WTC11 (cell line): ENCODE results near the gene WDR75. TPM values are rescaled to one million over a fixed set of nuclear protein-coding genes. Genes with fewer than 3 reads are reported as not detected.

Experiments used
- ATAC-seq: fragments of 200-7000 bp; cut with Tn5 transposase; 2 replicates; pipeline ENCODE4 v1.10.0; 2021; ENCODE audit warnings: mild to moderate bottlenecking, moderate library complexity
- CTCF ChIA-PET: fragments of 300-600 bp; sonication (Branson Sonifier 250); formaldehyde crosslinking; loops from one replicate; lab custom pipeline; 2021; ENCODE audit warnings: antibody characterized with exemption; lab: Charles Lee
- POLR2A ChIA-PET: fragments of 350-600 bp; sonication (Branson Sonifier 250); formaldehyde crosslinking; loops from one replicate; lab custom pipeline; 2021; ENCODE audit warnings: antibody characterized with exemption; lab: Charles Lee
- DNase-seq: peaks from one replicate; pipeline ENCODE4 v3.0.0; 2021; ENCODE audit warnings: low spot score
- H3K27ac Mint-ChIP-seq: 2 replicates; pipeline ENCODE4 v1.8.0; 2021; ENCODE audit warnings: mixed read lengths
- H3K27me3 Mint-ChIP-seq: 2 replicates; pipeline ENCODE4 v1.8.0; 2021; ENCODE audit warnings: low read depth, mild to moderate bottlenecking, moderate library complexity, mixed read lengths
- H3K36me3 Mint-ChIP-seq: 2 replicates; pipeline ENCODE4 v1.8.0; 2021; ENCODE audit warnings: mixed read lengths
- H3K4me1 Mint-ChIP-seq: 2 replicates; pipeline ENCODE4 v1.8.0; 2022; ENCODE audit warnings: mixed read lengths
- H3K4me3 Mint-ChIP-seq: 2 replicates; pipeline ENCODE4 v1.8.0; 2021; ENCODE audit warnings: mild to moderate bottlenecking, moderate library complexity, mixed read lengths
- H3K9me3 Mint-ChIP-seq: 2 replicates; pipeline ENCODE4 v1.8.0; 2021; ENCODE audit warnings: mixed read lengths
- CREM ChIP-seq: sonication (generic); formaldehyde crosslinking; IDR thresholded peaks from 2 replicates; pipeline ENCODE4 v1.8.1; 2022; ENCODE audit warnings: mild to moderate bottlenecking, missing genetic modification reagents, moderate library complexity
- ELF4 ChIP-seq: sonication (generic); formaldehyde crosslinking; IDR thresholded peaks from 2 replicates; pipeline ENCODE4 v1.8.1; 2022; ENCODE audit warnings: low read depth, mild to moderate bottlenecking, moderate library complexity, missing genetic modification reagents
- EMX1 ChIP-seq: fragments of 250-450 bp; sonication (Bioruptor Pico); IDR thresholded peaks from 2 replicates; pipeline ENCODE4 v1.8.0; 2021; ENCODE audit warnings: mild to moderate bottlenecking
- FOXJ3 ChIP-seq: sonication (generic); formaldehyde crosslinking; IDR thresholded peaks from 2 replicates; pipeline ENCODE4 v1.9.0; 2021; ENCODE audit warnings: missing genetic modification reagents, mild to moderate bottlenecking, borderline replicate concordance
- FOXK1 ChIP-seq: sonication (generic); formaldehyde crosslinking; IDR thresholded peaks from 2 replicates; pipeline ENCODE4 v1.8.0; 2022; ENCODE audit warnings: mild to moderate bottlenecking, moderate library complexity, missing genetic modification reagents
- GABPB1 ChIP-seq: sonication (generic); formaldehyde crosslinking; IDR thresholded peaks from 2 replicates; pipeline ENCODE4 v1.8.1; 2023; ENCODE audit warnings: mild to moderate bottlenecking, missing genetic modification reagents
- JUN ChIP-seq: sonication (generic); formaldehyde crosslinking; IDR thresholded peaks from 2 replicates; pipeline ENCODE4 v1.8.0; 2023; ENCODE audit warnings: mild to moderate bottlenecking, missing genetic modification reagents
- KAT7 ChIP-seq: sonication (generic); formaldehyde crosslinking; IDR thresholded peaks from 2 replicates; pipeline ENCODE4 v1.8.1; 2023; ENCODE audit warnings: missing genetic modification reagents, mild to moderate bottlenecking, borderline replicate concordance
- NFATC4 ChIP-seq: fragments of 250-450 bp; sonication (Bioruptor Pico); IDR thresholded peaks from 2 replicates; pipeline ENCODE4 v1.9.0; 2021; ENCODE audit warnings: mild to moderate bottlenecking
- NFYB ChIP-seq: sonication (generic); formaldehyde crosslinking; conservative IDR thresholded peaks from 2 replicates; pipeline ENCODE4 v1.8.0; 2022; ENCODE audit warnings: low read depth, missing genetic modification reagents
- PRRX2 ChIP-seq: fragments of 250-450 bp; sonication (Bioruptor Pico); IDR thresholded peaks from 2 replicates; pipeline ENCODE4 v1.8.0; 2021; ENCODE audit warnings: mild to moderate bottlenecking
- SMAD4 ChIP-seq: sonication (generic); formaldehyde crosslinking; IDR thresholded peaks from 2 replicates; pipeline ENCODE4 v1.8.0; 2022; ENCODE audit warnings: mild to moderate bottlenecking, missing genetic modification reagents
- ZNF138 ChIP-seq: sonication (generic); formaldehyde crosslinking; conservative IDR thresholded peaks from 2 replicates; pipeline ENCODE4 v1.8.1; 2022; ENCODE audit warnings: mild to moderate bottlenecking, moderate library complexity, missing genetic modification reagents
- ZNF263 ChIP-seq: sonication (generic); formaldehyde crosslinking; IDR thresholded peaks from 2 replicates; pipeline ENCODE4 v1.8.1; 2022; ENCODE audit warnings: low read depth, mild to moderate bottlenecking, moderate library complexity, missing genetic modification reagents
- ZNF317 ChIP-seq: sonication (generic); formaldehyde crosslinking; IDR thresholded peaks from 2 replicates; pipeline ENCODE4 v1.8.1; 2023; ENCODE audit warnings: low read depth, mild to moderate bottlenecking, moderate library complexity, missing genetic modification reagents, borderline replicate concordance
- ZNF396 ChIP-seq: fragments of 250-450 bp; sonication (Bioruptor Pico); IDR thresholded peaks from 2 replicates; pipeline ENCODE4 v1.8.0; 2021; ENCODE audit warnings: mild to moderate bottlenecking, moderate library complexity, borderline replicate concordance
- total RNA-seq: library from RNA; stranded (reverse); gene quantifications from 3 replicates; pipeline ENCODE4 v1.2.3, GENCODE V29; 2021
- TF ChIP-seq, protein P1 (sequence below): sonication (generic); formaldehyde crosslinking; IDR thresholded peaks from 2 replicates; pipeline ENCODE4 v1.8.1; 2022; ENCODE audit warnings: low read depth, mild to moderate bottlenecking, moderate library complexity, missing genetic modification reagents, borderline replicate concordance
- TF ChIP-seq, protein P2 (sequence below): sonication (generic); formaldehyde crosslinking; IDR thresholded peaks from 2 replicates; pipeline ENCODE4 v1.8.1; 2023; ENCODE audit warnings: mild to moderate bottlenecking, missing genetic modification reagents, moderate library complexity
- TF ChIP-seq, protein P3 (sequence below): sonication (generic); formaldehyde crosslinking; IDR thresholded peaks from 2 replicates; pipeline ENCODE4 v1.8.1; 2023; ENCODE audit warnings: mild to moderate bottlenecking, moderate library complexity, missing genetic modification reagents
- TF ChIP-seq, protein P4 (sequence below): sonication (generic); formaldehyde crosslinking; IDR thresholded peaks from 2 replicates; pipeline ENCODE4 v1.8.1; 2022; ENCODE audit warnings: missing genetic modification reagents, borderline replicate concordance
- TF ChIP-seq, protein P5 (sequence below): sonication (generic); formaldehyde crosslinking; IDR thresholded peaks from 2 replicates; pipeline ENCODE4 v1.8.0; 2022; ENCODE audit warnings: mild to moderate bottlenecking, missing genetic modification reagents

Gene WDR75
- total RNA-seq, 1 experiment from 2014 or later = 68.3 TPM

- Mint-ChIP-seq H3K9me3 (no peaks in the 10 kb centered on the region), H3K27ac (no peak overlapping the region), H3K36me3 (no peaks in the 10 kb centered on the region), H3K4me3 (no peak overlapping the region), H3K27me3 (no peaks in the 10 kb centered on the region), H3K4me1 (peaks cover 6% of the 10 kb centered on the region; the same call in 1 of the 2 replicates)
- CTCF ChIA-PET = no interaction called here
- no peak for ATAC-seq
- POLR2A ChIA-PET = no interaction called here
- DNase-seq = no peak
- TF ChIP-seq NFATC4 (CRISPR knock-in tag) (no peak), GABPB1 (CRISPR knock-in tag) (0 out of 2 replicates have a peak, but pooled peaks have one; percentile 20)
Observed at GRCh38 chr2:189442468-189442867, 1.2 kb downstream of the WDR75 start.

DNA sequence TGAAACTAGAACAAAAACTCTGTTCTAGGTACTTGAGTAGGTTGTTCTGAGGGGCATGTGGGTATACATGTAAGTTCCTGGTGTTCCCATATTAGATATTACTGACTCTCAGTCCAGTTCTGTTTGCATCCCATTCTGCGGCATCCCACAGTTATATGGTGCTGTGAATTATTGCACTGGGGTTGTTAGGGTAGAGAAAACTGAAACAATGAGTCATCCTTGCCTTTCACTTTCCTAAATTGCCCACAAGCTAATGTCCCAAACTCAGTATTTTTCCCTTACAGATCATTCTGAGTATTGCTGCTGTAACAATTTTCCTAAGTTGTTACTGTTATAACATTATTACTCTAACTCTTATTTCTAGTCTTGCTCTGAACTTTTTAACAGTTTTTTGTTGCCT lies 3.0 kb downstream of the WDR75 start:
- TF ChIP-seq KAT7 (CRISPR knock-in tag) (no peak), EMX1 (CRISPR knock-in tag) (no peak), FOXK1 (CRISPR knock-in tag) (no peak), FOXJ3 (no peak), JUN (CRISPR knock-in tag) (no peak), ZNF396 (CRISPR knock-in tag) (no peak), ZNF317 (no peak), NFYB (CRISPR knock-in tag) (no peak), CREM (CRISPR knock-in tag) (no peak), ELF4 (no peak), SMAD4 (CRISPR knock-in tag) (no peak), PRRX2 (CRISPR knock-in tag) (no peak), ZNF263 (no peak), ZNF138 (CRISPR knock-in tag) (no peak)
- TF ChIP-seq, protein P1, sequence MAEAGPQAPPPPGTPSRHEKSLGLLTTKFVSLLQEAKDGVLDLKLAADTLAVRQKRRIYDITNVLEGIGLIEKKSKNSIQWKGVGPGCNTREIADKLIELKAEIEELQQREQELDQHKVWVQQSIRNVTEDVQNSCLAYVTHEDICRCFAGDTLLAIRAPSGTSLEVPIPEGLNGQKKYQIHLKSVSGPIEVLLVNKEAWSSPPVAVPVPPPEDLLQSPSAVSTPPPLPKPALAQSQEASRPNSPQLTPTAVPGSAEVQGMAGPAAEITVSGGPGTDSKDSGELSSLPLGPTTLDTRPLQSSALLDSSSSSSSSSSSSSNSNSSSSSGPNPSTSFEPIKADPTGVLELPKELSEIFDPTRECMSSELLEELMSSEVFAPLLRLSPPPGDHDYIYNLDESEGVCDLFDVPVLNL (CRISPR knock-in tag) = no peak
- TF ChIP-seq, protein P2, sequence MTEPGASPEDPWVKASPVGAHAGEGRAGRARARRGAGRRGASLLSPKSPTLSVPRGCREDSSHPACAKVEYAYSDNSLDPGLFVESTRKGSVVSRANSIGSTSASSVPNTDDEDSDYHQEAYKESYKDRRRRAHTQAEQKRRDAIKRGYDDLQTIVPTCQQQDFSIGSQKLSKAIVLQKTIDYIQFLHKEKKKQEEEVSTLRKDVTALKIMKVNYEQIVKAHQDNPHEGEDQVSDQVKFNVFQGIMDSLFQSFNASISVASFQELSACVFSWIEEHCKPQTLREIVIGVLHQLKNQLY = no peak
- TF ChIP-seq, protein P3, sequence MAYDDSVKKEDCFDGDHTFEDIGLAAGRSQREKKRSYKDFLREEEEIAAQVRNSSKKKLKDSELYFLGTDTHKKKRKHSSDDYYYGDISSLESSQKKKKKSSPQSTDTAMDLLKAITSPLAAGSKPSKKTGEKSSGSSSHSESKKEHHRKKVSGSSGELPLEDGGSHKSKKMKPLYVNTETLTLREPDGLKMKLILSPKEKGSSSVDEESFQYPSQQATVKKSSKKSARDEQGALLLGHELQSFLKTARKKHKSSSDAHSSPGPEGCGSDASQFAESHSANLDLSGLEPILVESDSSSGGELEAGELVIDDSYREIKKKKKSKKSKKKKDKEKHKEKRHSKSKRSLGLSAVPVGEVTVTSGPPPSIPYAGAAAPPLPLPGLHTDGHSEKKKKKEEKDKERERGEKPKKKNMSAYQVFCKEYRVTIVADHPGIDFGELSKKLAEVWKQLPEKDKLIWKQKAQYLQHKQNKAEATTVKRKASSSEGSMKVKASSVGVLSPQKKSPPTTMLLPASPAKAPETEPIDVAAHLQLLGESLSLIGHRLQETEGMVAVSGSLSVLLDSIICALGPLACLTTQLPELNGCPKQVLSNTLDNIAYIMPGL (CRISPR knock-in tag) = no peak
- TF ChIP-seq, protein P4, sequence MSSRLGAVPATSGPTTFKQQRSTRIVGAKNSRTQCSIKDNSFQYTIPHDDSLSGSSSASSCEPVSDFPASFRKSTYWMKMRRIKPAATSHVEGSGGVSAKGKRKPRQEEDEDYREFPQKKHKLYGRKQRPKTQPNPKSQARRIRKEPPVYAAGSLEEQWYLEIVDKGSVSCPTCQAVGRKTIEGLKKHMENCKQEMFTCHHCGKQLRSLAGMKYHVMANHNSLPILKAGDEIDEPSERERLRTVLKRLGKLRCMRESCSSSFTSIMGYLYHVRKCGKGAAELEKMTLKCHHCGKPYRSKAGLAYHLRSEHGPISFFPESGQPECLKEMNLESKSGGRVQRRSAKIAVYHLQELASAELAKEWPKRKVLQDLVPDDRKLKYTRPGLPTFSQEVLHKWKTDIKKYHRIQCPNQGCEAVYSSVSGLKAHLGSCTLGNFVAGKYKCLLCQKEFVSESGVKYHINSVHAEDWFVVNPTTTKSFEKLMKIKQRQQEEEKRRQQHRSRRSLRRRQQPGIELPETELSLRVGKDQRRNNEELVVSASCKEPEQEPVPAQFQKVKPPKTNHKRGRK (CRISPR knock-in tag) = no peak
- TF ChIP-seq, protein P5, sequence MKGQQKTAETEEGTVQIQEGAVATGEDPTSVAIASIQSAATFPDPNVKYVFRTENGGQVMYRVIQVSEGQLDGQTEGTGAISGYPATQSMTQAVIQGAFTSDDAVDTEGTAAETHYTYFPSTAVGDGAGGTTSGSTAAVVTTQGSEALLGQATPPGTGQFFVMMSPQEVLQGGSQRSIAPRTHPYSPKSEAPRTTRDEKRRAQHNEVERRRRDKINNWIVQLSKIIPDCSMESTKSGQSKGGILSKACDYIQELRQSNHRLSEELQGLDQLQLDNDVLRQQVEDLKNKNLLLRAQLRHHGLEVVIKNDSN = no peak
- TF ChIP-seq, all 79 proteins: peak for 0
- ATAC-seq (no peak), DNase-seq (no peak)
- ChIA-PET CTCF (no interaction called here), POLR2A (no interaction called here)
- Mint-ChIP-seq H3K36me3 (peaks cover 15% of the 10 kb centered on the region), H3K27me3 (no peaks in the 10 kb centered on the region), H3K4me1 (peaks cover 6% of the 10 kb centered on the region; the same call in 1 of the 2 replicates), H3K9me3 (no peaks in the 10 kb centered on the region), H3K27ac (no peak overlapping the region), H3K4me3 (no peak overlapping the region)
